Skeletal muscle cell (primary cell): ENCODE results near the gene FXR1.
"Not testable (repeated sequence)": the region's sequence is repeated elsewhere in the genome, so short reads cannot be mapped to it uniquely, and the experiment has no call there.

Experiments
- DNase-seq: peaks from one replicate; pipeline ENCODE4 v3.0.0-alpha.2; 2010; ENCODE audit warnings: low read depth
- H3K4me3 ChIP-seq: 2 replicates; pipeline ENCODE4 v1.5.1; 2011; ENCODE audit warnings: low read depth, mild to moderate bottlenecking, control low read depth, low read length, moderate library complexity

The FXR1 gene

DNA sequence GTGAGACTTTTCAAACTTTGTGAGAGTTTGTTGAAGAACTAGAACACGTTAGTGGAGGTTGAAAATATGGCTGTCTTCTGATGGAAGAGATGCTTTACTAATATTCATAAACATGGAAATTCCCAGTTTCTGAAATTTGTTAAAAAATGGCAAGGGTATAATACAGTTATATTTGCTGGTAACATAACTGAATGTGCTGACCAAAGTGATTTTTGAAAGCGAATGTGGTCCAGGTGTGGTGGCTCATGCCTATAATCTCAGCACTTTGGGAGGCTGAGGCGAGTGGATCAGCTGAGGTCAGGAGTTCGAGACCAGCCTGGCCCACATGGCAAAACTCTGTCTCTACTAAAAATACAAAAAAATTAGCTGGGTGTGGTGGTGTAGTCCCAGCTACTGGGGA lies 18.1 kb downstream of the FXR1 start:
- no peak overlapping the region for H3K4me3 ChIP-seq
- no peak for DNase-seq

GRCh38 chr3:180932819-180933218 lies 20.3 kb downstream of the FXR1 start:
- no peak overlapping the region for H3K4me3 ChIP-seq
- no peak for DNase-seq

DNA sequence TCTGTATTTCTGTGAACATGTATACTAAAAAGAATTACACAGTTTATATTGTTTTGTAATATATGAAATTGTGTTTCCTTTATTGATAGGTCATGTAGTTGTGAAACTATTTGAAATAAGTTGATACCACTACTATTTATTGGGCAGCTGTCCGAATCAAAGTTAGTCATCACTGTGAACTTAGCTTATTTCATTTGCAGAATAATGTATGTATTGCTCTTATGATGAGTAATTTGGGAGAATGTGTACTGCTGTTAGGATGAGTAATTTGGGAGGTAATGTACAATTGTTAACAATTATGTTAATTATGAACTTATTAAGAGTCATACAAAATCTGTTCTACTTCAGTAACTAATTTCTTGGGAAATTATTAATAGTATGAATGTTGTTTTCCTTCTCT lies 22.2 kb downstream of the FXR1 start:
- no peak overlapping the region for H3K4me3 ChIP-seq
- DNase-seq = no peak

DNA sequence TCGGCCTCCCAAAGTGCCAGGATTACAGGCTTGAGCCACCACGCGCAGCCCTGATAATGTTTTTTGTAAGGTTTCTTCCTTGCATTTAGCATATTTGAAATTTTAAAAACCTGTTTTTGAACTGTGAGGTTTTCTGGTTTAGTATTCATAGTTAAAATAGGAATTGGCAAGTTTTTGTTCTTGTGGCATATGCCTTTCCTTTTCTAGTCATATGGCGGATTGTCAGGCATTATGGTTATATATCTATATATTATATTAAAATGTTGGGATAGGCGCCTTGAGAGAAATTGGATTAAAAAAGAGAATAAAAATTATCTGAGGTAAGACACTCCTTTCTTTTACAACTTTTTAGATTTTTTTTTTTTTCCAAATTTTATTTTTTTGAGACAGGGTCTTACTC lies 28.4 kb downstream of the FXR1 start:
- no peak overlapping the region for H3K4me3 ChIP-seq
- DNase-seq = no peak

DNA sequence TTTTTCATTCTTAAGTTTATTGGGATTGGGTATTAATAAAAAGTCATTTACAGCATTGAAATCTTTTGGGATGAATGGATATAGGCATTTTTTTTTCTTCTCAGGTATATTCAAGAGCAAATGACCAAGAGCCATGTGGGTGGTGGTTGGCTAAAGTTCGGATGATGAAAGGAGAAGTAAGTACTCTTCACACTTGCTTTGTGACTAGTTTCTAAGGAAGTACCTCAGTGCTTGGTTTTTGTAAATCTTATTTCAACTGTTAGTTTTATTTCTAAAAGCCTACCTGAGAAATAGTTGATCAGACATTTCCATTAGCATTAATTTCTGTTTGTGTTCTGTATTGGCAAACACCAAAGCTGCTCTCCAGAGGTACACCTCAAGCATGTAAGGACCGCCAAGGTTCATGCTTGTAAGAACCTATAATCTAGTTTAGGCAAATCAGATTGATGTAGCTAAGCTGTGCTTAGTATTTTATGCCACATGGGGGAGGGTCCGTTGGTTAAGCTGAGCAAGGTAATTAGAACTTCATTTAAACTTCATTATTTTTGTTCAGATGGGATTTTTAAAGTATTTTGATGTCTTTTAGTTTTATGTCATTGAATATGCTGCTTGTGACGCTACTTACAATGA lies 35.4 kb downstream of the FXR1 start:
- no peak overlapping the region for H3K4me3 ChIP-seq
- no peak for DNase-seq

DNA sequence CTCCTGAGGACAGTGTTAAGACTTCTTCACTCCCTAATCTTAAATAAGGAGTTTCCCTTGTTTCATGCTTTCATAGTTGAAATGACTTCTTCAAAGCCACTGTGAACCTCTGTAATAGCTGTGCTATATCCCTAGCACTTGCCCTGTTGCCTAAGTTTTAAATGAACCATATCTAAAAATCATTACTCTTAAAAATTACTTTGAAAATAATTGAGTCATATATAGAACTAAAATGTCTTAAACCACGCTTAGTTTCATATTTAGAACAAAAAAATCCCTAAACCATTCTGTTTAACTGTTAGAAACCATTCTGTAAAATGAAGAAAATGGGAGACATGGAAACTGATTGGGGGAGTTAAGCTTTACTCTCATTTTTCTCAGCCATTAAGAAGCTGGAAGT lies 47.2 kb downstream of the FXR1 start:
- DNase-seq = no peak

GRCh38 chr3:180961087-180961486 lies 48.6 kb downstream of the FXR1 start:
- H3K4me3 ChIP-seq = no peak overlapping the region
- DNase-seq = no peak

More for the DNA sequence above, 47.2 kb downstream of the FXR1 start:
- H3K4me3 ChIP-seq = no peak overlapping the region

DNA sequence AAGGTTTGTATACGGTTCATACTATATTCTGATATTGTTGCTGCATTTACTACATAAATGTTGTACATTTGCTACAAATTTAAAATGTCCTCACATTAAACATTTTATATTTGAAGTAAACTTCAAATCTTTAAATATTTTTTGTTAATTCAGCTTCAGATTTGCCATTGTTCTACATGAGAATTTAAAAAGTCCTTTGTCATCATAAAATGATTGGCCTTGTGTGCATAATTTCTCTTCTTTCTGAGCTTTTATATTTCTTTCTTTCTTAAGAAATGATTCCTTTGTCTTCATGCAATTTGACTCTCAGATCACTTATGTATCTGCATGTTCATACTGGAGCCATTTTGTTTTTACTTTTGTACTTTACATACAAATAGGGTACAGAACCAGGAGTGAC lies 49.1 kb downstream of the FXR1 start:
- H3K4me3 ChIP-seq = no peak overlapping the region
- DNase-seq = no peak

DNA sequence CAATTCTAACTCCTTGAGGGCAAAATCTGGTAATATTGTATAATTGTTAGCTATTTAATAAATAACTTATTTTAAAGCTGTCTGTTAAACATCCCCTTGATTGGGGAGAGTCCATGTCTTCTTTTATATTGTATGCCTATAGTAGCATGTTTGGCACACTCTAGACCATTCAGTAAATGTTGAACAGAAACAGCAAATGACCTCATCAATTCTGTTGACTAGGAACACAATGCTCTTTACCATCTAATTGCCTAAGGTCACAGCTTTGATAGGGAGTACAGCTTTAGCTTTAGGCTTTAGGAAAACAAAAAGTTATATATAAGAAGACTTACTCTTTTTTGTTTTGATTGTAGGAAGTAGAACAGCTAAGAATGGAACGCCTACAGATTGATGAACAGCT lies 50.1 kb downstream of the FXR1 start:
- no peak for DNase-seq
- no peak overlapping the region for H3K4me3 ChIP-seq

DNA sequence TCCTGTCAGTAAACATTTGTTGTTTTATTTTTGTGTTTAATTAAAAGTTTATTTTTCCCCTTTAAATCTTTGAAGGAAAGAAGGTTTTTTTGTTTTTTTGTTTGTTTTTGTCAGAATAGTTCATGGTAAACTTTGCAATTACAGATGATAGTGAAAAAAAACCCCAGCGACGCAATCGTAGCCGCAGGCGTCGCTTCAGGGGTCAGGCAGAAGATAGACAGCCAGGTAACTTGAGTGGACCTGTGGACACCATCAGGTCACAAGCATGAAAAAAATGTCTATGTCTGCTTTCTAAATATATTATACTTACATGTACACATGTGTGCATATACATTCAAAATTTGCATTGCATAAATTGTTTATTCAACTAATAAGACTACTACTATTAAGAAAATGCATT lies 58.5 kb downstream of the FXR1 start:
- no peak for DNase-seq

DNA sequence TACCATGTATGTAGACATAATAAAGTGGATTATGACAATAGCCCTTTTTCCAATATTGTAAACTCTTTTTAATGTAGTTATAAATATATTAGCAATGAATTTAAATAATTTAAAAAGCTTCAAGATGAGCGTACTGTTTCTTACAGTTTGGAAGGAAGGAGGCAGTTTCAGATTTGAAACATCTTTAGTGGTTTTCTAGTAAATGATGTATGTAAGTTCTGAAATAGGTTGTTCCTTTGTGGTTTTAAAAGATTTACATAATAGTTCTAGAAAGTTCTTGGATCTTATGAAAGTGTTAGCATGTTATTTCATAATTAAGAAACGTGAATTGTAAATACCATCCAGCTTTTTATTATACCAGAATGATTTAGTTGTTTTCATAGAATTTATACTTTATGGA lies 61.1 kb downstream of the FXR1 start:
- DNase-seq = no peak

More for the DNA sequence above, 58.5 kb downstream of the FXR1 start:
- H3K4me3 ChIP-seq = no peak overlapping the region

GRCh38 chr3:180974286-180974685 lies 61.8 kb downstream of the FXR1 start:
- no peak overlapping the region for H3K4me3 ChIP-seq
- DNase-seq = no peak

More for the DNA sequence above, 61.1 kb downstream of the FXR1 start:
- H3K4me3 ChIP-seq = no peak overlapping the region

DNA sequence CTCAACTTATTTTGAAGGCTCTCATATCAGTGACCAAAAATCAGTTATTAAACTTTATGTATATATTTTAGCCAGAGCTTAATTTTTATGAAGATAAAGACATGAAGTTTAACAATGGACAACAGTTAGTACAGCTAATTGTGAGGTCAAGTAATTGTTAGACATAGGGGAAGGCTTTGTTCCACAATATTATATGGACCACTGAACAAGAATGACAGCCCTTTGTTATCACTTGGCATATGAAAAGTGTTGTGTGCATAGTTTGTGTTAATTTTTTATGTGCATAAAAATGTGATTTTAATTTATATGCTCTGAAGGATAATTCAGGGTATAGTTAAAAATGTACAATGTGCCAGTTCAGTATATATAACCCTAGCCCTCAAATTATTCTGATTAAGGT lies 65.0 kb downstream of the FXR1 start:
- no peak for DNase-seq

DNA sequence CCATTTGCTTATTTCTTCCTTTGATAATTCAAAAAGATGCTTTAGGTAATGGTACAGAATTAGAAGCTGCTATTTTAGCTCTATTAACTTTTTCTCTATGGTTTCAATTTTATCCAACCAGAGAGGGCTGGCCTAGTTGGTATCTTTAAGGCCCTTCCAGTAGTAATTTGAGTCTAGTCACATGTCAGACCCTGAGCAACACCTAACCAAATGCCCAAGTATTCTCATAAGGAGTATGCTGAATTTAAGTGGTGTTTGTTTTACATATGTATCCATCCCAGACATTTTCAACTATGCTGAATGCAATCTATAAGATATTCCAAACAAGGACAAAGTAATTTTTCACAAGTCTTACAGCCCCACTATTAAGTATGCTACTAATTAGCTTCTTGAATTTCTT lies 67.5 kb downstream of the FXR1 start:
- DNase-seq = no peak
- no peak overlapping the region for H3K4me3 ChIP-seq

More for the DNA sequence above, 65.0 kb downstream of the FXR1 start:
- no peak overlapping the region for H3K4me3 ChIP-seq

DNA sequence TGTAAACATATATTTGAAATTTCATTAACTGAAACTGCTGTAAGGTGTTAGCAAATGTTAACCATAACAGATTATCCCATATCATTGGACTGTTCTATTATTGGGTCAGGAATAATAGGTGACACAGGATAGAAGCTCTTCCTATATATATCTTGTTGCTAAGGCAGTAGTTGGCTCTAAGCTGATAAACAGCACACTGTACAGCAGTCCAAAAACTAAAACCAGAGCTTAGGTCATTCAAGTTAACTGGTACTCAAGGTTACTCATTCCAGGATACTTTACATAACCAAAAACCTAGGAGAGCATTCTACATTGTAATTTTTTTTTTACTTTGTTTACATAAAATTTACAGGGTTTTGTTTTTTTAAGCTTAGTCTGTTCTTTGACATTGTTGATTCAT lies 68.1 kb downstream of the FXR1 start:
- no peak for DNase-seq
- H3K4me3 ChIP-seq = no peak overlapping the region

GRCh38 chr3:180981912-180982311 lies 69.4 kb downstream of the FXR1 start:
- no peak for DNase-seq
- no peak overlapping the region for H3K4me3 ChIP-seq

GRCh38 chr3:180983136-180983535 lies 70.7 kb downstream of the FXR1 start:
- H3K4me3 ChIP-seq = no peak overlapping the region
- no peak for DNase-seq

- not testable (repeated sequence) for H3K4me3 ChIP-seq, DNase-seq
Observed at GRCh38 chr3:180986366-180986765, 73.9 kb downstream of the FXR1 start.

- no peak for DNase-seq
- H3K4me3 ChIP-seq = no peak overlapping the region
Observed at GRCh38 chr3:180987344-180987743, 74.9 kb downstream of the FXR1 start.

- H3K4me3 ChIP-seq = peak within 1 kb of the TSS; percentile 80
- DNase-seq = peak; percentile 94
Observed at GRCh38 chr3:180989291-180990163, 77.1 kb downstream of the FXR1 start, which contains the start of gene DNAJC19. DNAJC19 (minus strand) TSS chr3:180989736; CDS start chr3:180989602, 134 bp downstream.

DNA sequence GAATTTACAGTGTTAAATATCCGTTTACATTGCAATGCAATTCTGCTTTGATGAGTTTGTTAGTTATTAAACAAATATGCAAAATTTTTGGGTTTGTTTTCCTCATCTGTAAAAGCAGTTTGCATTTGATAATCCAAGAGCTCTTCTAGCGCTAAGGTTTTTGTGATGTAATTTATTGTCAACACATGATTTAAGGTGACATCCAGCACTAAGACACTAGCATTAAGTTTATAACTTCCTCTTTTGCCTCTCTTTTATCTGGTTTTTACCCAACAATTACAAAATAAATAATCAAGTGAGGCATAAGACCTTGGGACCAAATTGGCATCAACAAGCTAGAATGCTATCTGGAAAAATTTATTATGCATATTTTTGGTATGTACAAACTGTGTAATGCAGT lies 78.0 kb downstream of the FXR1 start:
- H3K4me3 ChIP-seq = peak overlapping the region; percentile 80
- no peak for DNase-seq
